Endothelial cell (in vitro differentiated cells): Measurements from ENCODE around the gene PRM2. TPM values are rescaled to one million over a fixed set of nuclear protein-coding genes. Genes with fewer than 3 reads are reported as not detected.

Experiments used
- DNase-seq: peaks from one replicate; pipeline ENCODE4 v3.0.0; 2021; ENCODE audit warnings: low spot score
- H3K27ac Mint-ChIP-seq: one replicate; pipeline ENCODE4 v1.8.0; 2021; ENCODE audit warnings: mixed read lengths, inconsistent platforms; ENCODE audit not compliant: unreplicated experiment
- H3K27me3 Mint-ChIP-seq: one replicate; pipeline ENCODE4 v1.8.0; 2021; ENCODE audit warnings: mild to moderate bottlenecking, moderate library complexity, mixed read lengths, inconsistent platforms; ENCODE audit not compliant: unreplicated experiment
- H3K36me3 Mint-ChIP-seq: one replicate; pipeline ENCODE4 v1.8.0; 2021; ENCODE audit warnings: mild to moderate bottlenecking, low read depth, mixed read lengths, inconsistent platforms; ENCODE audit not compliant: unreplicated experiment
- H3K4me1 Mint-ChIP-seq: one replicate; pipeline ENCODE4 v1.8.0; 2021; ENCODE audit warnings: mild to moderate bottlenecking, mixed read lengths, inconsistent platforms; ENCODE audit not compliant: unreplicated experiment
- H3K4me3 Mint-ChIP-seq: one replicate; pipeline ENCODE4 v1.8.0; 2021; ENCODE audit warnings: mild to moderate bottlenecking, mixed read lengths, inconsistent platforms; ENCODE audit not compliant: unreplicated experiment
- H3K9me3 Mint-ChIP-seq: one replicate; pipeline ENCODE4 v1.8.0; 2021; ENCODE audit warnings: mixed read lengths, inconsistent platforms; ENCODE audit not compliant: unreplicated experiment
- CTCF ChIP-seq: fragments of 200-600 bp; sonication (generic); IDR thresholded peaks from one replicate; pipeline ENCODE4 v1.5.0; 2021; ENCODE audit warnings: antibody characterized with exemption; ENCODE audit not compliant: unreplicated experiment
- total RNA-seq: library from RNA; stranded (reverse); fragmentation: NEBNext Ultra II Directional; extraction: Animal tissue kit (Norgen Biotek cat#: 25700); gene quantifications from one replicate; pipeline ENCODE4 v1.2.1, GENCODE V29; 2021; ENCODE audit not compliant: unreplicated experiment

The PRM2 gene
- total RNA-seq, 1 donor from 2014 or later: not detected

GRCh38 chr16:11315510-11315909 is 39.2 kb upstream of the PRM2 start:
- H3K9me3 Mint-ChIP-seq: no peaks in the 10 kb centered on the region
- H3K4me3 Mint-ChIP-seq: no peak overlapping the region
- TF ChIP-seq CTCF: peak; percentile 61
- DNase-seq: peak; percentile 56
- H3K27ac Mint-ChIP-seq: no peak overlapping the region
- peaks cover 15% of the 10 kb centered on the region for H3K4me1 Mint-ChIP-seq
- H3K36me3 Mint-ChIP-seq: no peaks in the 10 kb centered on the region
- H3K27me3 Mint-ChIP-seq: peaks cover 7% of the 10 kb centered on the region

GRCh38 chr16:11314309-11314894 is 38.1 kb upstream of the PRM2 start:
- Mint-ChIP-seq H3K4me3 (no peak overlapping the region), H3K27ac (no peak overlapping the region), H3K27me3 (peaks cover 12% of the 10 kb centered on the region), H3K36me3 (no peaks in the 10 kb centered on the region), H3K9me3 (no peaks in the 10 kb centered on the region), H3K4me1 (peaks cover 21% of the 10 kb centered on the region)
- DNase-seq: no peak
- TF ChIP-seq CTCF: no peak

- H3K36me3 Mint-ChIP-seq: no peaks in the 10 kb centered on the region
- no peak overlapping the region for H3K27ac Mint-ChIP-seq
- peaks cover 10% of the 10 kb centered on the region for H3K27me3 Mint-ChIP-seq
- H3K9me3 Mint-ChIP-seq: no peaks in the 10 kb centered on the region
- peaks cover 21% of the 10 kb centered on the region for H3K4me1 Mint-ChIP-seq
- H3K4me3 Mint-ChIP-seq: no peak overlapping the region
- TF ChIP-seq CTCF: no peak
- no peak for DNase-seq
These were observed 37.4 kb upstream of the PRM2 start for GRCh38 chr16:11313493-11314308.

GRCh38 chr16:11312718-11313492 is 36.6 kb upstream of the PRM2 start:
- Mint-ChIP-seq H3K4me1 (peaks cover 21% of the 10 kb centered on the region), H3K9me3 (no peaks in the 10 kb centered on the region), H3K27ac (no peak overlapping the region), H3K27me3 (peaks cover 8% of the 10 kb centered on the region), H3K4me3 (no peak overlapping the region), H3K36me3 (no peaks in the 10 kb centered on the region)
- DNase-seq: no peak
- no peak for TF ChIP-seq CTCF
